HPDE6-E6E7 (cell line): ENCODE results near the gene RASA4B.
"Not testable (repeated sequence)": the region's sequence is repeated elsewhere in the genome, so short reads cannot be mapped to it uniquely, and the experiment has no call there.

ENCODE experiments used
- DNase-seq: peaks from one replicate; pipeline ENCODE4 v3.0.0; 2011; ENCODE audit warnings: missing footprints; ENCODE audit errors: extremely low spot score

RASA4B gene

GRCh38 chr7:102474116-102474515 is 43.5 kb downstream of the RASA4B start:
- DNase-seq: not testable (repeated sequence)

GRCh38 chr7:102473271-102473991 is 44.1 kb downstream of the RASA4B start:
- no peak for DNase-seq

- DNase-seq: no peak
These were observed 45.2 kb downstream of the RASA4B start for GRCh38 chr7:102472126-102473041.

GRCh38 chr7:102471791-102472125 is 45.8 kb downstream of the RASA4B start:
- DNase-seq: no peak

- no peak for DNase-seq
These were observed 47.4 kb downstream of the RASA4B start for GRCh38 chr7:102469972-102470825.

- no peak for DNase-seq
These were observed 48.1 kb downstream of the RASA4B start for GRCh38 chr7:102469351-102469971.

- DNase-seq: no peak
These were observed 48.9 kb downstream of the RASA4B start for GRCh38 chr7:102468478-102469350.

- no peak for DNase-seq
These were observed 49.7 kb downstream of the RASA4B start for GRCh38 chr7:102467581-102468477.

GRCh38 chr7:102466097-102466496 is 51.5 kb downstream of the RASA4B start:
- DNase-seq: no peak

- DNase-seq: peak; percentile 88
These were observed 52.8 kb downstream of the RASA4B start, which contains the start of the genes ALKBH4 and LRWD1 for GRCh38 chr7:102464577-102465280. Gene ALKBH4 (minus strand): TSS chr7:102464863. CDS start chr7:102464836, 27 bp downstream. Gene LRWD1 (plus strand): TSS chr7:102464984. CDS start chr7:102465081, 97 bp downstream.

GRCh38 chr7:102463841-102464576 is 53.6 kb downstream of the RASA4B start:
- DNase-seq: no peak

GRCh38 chr7:102460467-102460866 is 57.1 kb downstream of the RASA4B start:
- no peak for DNase-seq

GRCh38 chr7:102459221-102459844 is 58.2 kb downstream of the RASA4B start:
- DNase-seq: no peak

GRCh38 chr7:102457352-102457924 is 60.1 kb downstream of the RASA4B start:
- DNase-seq: no peak

GRCh38 chr7:102456327-102456726 is 61.2 kb downstream of the RASA4B start:
- DNase-seq: no peak

GRCh38 chr7:102455596-102455995 is 62.0 kb downstream of the RASA4B start:
- no peak for DNase-seq

GRCh38 chr7:102454932-102455331 is 62.6 kb downstream of the RASA4B start:
- DNase-seq: not testable (repeated sequence)
